Aorta (tissue), 5 donors: ENCODE results near the gene ESR2. TPM values are rescaled to one million over a fixed set of nuclear protein-coding genes. Genes with fewer than 3 reads are reported as not detected.
"Not testable (repeated sequence)": the region's sequence is repeated elsewhere in the genome, so short reads cannot be mapped to it uniquely, and the experiment has no call there.

Source experiments
- ATAC-seq: fragments of 200-7000 bp; cut with Tn5 transposase; one replicate; pipeline ENCODE4 v1.9.1; 2022; ENCODE audit warnings: moderate library complexity; ENCODE audit not compliant: low FRiP score
- DNase-seq, 2 donors: peaks; one replicate each; pipeline ENCODE4 v3.0.0-alpha.2; 2020
- H3K27ac ChIP-seq, 2 donors: one replicate each; pipeline ENCODE4 v1.5.1; 2013; ENCODE audit warnings: low read length in 2 of 2, mild to moderate bottlenecking in 2 of 2, moderate library complexity in 2 of 2, control low read depth in 1 of 2, inconsistent platforms in 1 of 2, low read depth in 1 of 2
- H3K27me3 ChIP-seq, 2 donors: one replicate each; pipeline ENCODE4 v1.6.1; 2013; ENCODE audit warnings: control low read depth in 1 of 2, low read length in 1 of 2, mild to moderate bottlenecking in 1 of 2, moderate library complexity in 1 of 2; ENCODE audit not compliant: insufficient read depth in 2 of 2, control insufficient read depth in 1 of 2
- H3K36me3 ChIP-seq, 2 donors: one replicate each; pipeline ENCODE4 v1.6.1; 2013; ENCODE audit warnings: control low read depth in 1 of 2, low read length in 1 of 2, mild to moderate bottlenecking in 1 of 2; ENCODE audit not compliant: insufficient read depth in 2 of 2, control insufficient read depth in 1 of 2
- H3K4me1 ChIP-seq, 2 donors: one replicate each; pipeline ENCODE4 v1.6.1; 2013; ENCODE audit warnings: low read length in 2 of 2, control low read depth in 1 of 2, mild to moderate bottlenecking in 1 of 2, moderate library complexity in 1 of 2; ENCODE audit not compliant: insufficient read depth in 2 of 2, control insufficient read depth in 1 of 2
- H3K4me3 ChIP-seq, 2 donors: one replicate each; pipeline ENCODE4 v1.5.1; 2013; ENCODE audit warnings: low read length in 2 of 2, control low read depth in 1 of 2, mild to moderate bottlenecking in 1 of 2
- H3K9me3 ChIP-seq: one replicate; pipeline ENCODE4 v1.6.1; 2013; ENCODE audit warnings: mild to moderate bottlenecking, low read length; ENCODE audit not compliant: control insufficient read depth
- WGBS, 2 donors: extraction: QIAGEN DNeasy Blood & Tissue Kit; methylation state at CpG; one replicate each; pipeline ENCODE4 v1.1.7; 2013; 5-methylcytosine and 5-hydroxymethylcytosine counted together
- intact Hi-C, 2 donors: fragments of 100-400 bp; cut with DNase I; formaldehyde crosslinking; loops; one replicate each; pipeline versions ENCODE4 v1.14.2 to v1.15.0; 2022
- polyA plus RNA-seq, 2 donors: library from polyadenylated mRNA; stranded (reverse); fragments of 200-250 nt; gene quantifications; one replicate each; pipeline ENCODE4 v1.2.3, GENCODE V29; 2013
- total RNA-seq, 2 donors: library from RNA; stranded (reverse); fragmentation: NEBNext Ultra II Directional; extraction: Animal tissue kit (Norgen Biotek cat#: 25700); gene quantifications; one replicate each; pipeline ENCODE4 v1.2.1, GENCODE V29; 2021
- donor health status: healthy with polysubstance abuse.
- donor health status: Bipolar disorder and iron deficiency.
- donor health status: DM: no; HTN: no; CAD: no.
- donor health status: DM: no; HTN: no; CAD: no.
- donor health status: DM: yes; HTN: yes; CAD: no.

ESR2 gene
- total and polyA plus RNA-seq, 4 donors = 0.10 to 0.27 TPM; not detected in 2

DNA sequence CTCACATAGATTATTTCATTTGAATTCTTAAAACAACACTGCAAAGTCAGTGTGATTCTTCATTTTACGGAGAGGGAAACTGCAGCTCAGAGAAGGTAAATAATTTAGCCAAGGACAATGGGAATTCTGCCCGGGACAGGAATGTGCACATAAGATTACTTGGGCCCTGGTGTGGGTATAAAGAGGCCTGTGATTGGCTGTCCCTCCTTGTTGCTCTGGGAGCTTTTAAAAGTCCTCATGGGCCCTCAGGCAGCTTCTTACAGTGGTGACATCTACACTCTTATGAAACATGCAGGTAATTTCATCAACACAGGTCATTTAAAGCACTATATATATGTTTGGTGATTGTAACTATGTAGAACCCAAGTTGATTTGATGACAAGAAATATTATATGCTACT lies 100.3 kb downstream of the ESR2 start:
- intact Hi-C loops = no loop called here
- Histone ChIP-seq H3K36me3 (peaks cover 0 to 3% of the 10 kb centered on the region in 2 donors), H3K9me3 (no peaks in the 10 kb centered on the region), H3K27me3 (no peaks in the 10 kb centered on the region), H3K4me1 (no peaks in the 10 kb centered on the region), H3K4me3 (no peak overlapping the region), H3K27ac (no peak overlapping the region)
- no peak for DNase-seq
- 58 to 67% methylated on average over 2 of the region's 2 CpGs for WGBS, 2 donors
- no peak for ATAC-seq

DNA sequence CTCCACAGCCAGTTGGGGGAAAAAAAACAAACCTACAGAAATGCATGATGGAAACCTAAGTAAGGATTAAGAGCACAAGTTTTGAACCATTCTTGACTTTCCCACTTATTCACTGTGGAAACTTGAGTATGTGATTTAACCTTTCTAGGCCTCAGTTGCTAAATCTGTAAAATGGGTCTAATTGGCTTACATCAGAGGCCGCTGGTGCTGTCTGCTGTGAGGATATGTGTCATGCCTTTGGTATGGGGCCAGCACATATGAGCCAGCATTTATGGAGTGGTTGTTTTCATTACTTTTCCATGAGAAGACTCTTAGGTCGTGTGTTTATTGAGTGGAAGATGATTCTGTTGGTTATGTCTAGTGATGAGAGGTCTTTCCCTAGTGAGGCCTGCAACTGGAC lies 102.4 kb downstream of the ESR2 start:
- ATAC-seq (no peak), DNase-seq (no peak)
- intact Hi-C loops = no loop called here
- WGBS, 2 donors = 61 to 63% methylated on average over 2 of the region's 2 CpGs
- no peaks in the 10 kb centered on the region for H3K4me1 ChIP-seq
- no peak overlapping the region for H3K27ac ChIP-seq
- peaks cover 0 to 6% of the 10 kb centered on the region in 2 donors for H3K36me3 ChIP-seq
- H3K9me3 ChIP-seq = no peaks in the 10 kb centered on the region
- no peaks in the 10 kb centered on the region for H3K27me3 ChIP-seq
- no peak overlapping the region for H3K4me3 ChIP-seq

DNA sequence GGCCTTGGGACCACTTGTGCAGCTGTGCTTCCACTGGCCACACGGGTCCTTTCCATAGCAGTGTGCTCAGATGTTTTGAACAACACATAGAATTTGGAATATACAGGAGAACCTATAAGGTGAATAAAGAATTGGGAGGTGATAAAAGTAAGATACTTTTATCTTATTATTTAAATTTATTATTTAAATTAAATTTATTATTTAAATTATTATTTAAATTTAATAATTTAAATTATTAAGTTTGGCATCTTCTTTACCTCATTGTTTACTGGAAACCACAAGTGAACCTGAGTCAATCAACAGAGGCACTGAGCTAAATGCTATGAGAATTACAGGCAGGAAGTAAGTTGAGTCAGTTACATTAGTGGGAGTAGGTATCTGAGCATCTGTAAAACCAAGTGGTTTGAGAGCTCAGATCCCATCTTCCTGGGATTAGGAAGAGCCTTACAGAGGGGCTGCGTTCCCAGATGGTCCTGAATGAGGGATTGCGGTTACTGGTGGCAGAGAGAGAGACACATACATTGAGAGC lies 103.1 kb downstream of the ESR2 start:
- DNase-seq (no peak), ATAC-seq (no peak)
- WGBS, 2 donors = 95% methylated on average over 3 of the region's 3 CpGs
- Histone ChIP-seq H3K4me1 (no peaks in the 10 kb centered on the region), H3K9me3 (no peaks in the 10 kb centered on the region), H3K36me3 (peaks cover 0 to 6% of the 10 kb centered on the region in 2 donors), H3K27ac (no peak overlapping the region), H3K4me3 (no peak overlapping the region), H3K27me3 (no peaks in the 10 kb centered on the region)
- intact Hi-C loops = no loop called here

DNA sequence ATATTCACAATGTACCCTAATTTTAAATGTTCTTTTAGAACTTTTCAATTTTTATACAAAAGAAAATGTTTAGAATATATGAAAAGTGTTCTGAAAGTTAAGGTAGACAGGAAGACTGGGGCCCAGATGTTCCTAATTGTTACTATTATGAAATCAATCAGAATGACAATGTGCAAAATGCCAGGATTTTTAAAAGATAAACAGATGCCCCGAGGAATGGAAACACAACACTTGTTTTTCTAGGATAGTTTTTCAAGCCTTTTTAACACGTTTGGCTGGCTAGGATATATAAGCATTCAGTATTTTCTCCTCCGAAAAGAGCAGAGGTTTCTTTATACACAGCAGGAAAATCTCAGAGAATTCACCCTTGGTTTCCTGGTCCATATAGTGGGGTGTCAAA lies 106.8 kb downstream of the ESR2 start:
- Histone ChIP-seq H3K4me3 (no peak overlapping the region), H3K4me1 (no peaks in the 10 kb centered on the region), H3K27ac (no peak overlapping the region), H3K9me3 (no peaks in the 10 kb centered on the region), H3K27me3 (no peaks in the 10 kb centered on the region), H3K36me3 (peaks cover 0 to 4% of the 10 kb centered on the region in 2 donors)
- DNase-seq (no peak), ATAC-seq (no peak)
- intact Hi-C loops = no loop called here
- WGBS, 2 donors = 60 to 64% methylated on average over 3 of the region's 3 CpGs

DNA sequence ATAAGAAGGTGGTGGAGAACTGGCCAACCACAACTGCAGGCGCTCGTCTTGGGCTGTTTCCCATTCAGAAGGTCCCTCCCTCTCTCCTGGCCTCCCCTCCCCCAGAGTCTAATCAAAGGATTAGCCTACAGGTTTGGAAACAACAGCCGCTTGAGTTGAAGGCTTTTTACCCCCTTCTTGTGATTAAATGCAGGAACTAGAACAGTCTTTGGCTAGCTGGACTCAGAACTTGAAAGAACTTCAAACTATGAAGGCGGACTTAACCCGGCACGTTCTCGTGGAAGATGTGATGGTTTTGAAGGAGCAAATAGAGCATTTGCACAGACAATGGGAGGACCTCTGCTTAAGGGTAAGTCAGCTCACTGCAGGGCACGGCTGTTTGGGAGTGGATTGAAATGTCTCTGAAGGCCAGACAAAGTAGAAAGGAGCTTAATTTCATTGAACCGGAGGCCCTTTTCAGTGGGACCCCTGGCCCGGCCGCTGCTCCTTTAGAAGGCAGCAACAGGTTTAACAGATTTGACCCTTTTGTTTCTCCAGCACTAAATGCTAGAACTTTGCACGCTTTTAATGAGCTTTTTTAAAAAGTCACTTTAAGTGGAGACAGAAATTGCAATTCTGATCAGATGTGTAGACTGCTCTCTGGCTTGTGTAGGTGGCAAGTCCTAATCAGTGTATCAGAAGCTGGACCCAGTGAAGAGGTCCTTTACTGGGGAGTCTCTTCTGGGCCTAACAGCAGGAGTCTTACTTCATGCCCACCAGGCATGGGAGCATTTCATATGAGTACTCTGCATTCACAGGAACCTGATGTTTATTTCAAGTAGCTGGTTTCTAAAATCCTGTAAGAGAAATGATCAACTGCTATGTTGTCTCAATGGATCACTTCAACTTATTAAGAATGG lies 107.7 kb downstream of the ESR2 start:
- peaks cover 0 to 5% of the 10 kb centered on the region in 2 donors for H3K36me3 ChIP-seq

DNA sequence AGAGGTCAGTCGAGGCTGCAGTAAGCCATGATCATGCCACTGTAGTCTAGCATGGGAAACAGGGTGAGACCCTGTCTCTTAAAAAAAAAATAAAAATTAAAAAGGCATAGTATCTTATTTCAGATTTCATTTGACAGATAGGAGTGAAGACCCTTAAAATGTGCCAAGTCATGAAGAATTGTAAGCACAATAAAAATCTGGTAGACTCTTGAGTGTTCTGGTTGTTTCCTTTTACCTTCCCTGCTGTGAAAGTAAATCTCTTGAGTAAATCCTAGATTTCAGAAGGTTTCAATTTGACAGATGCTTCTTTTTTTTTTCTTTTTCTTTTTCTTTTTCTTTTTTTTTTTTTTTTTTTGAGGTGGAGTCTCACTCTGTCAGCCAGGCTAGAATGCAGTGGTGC lies 109.0 kb downstream of the ESR2 start:
- no peak for DNase-seq
- intact Hi-C loops = no loop called here
- 96 to 97% methylated on average over 1 of the region's 1 CpG for WGBS, 2 donors
- Histone ChIP-seq H3K9me3 (no peaks in the 10 kb centered on the region), H3K27me3 (no peaks in the 10 kb centered on the region), H3K4me3 (no peak overlapping the region), H3K36me3 (peaks cover 0 to 5% of the 10 kb centered on the region in 2 donors), H3K27ac (no peak overlapping the region), H3K4me1 (no peaks in the 10 kb centered on the region)
- no peak for ATAC-seq

More for the DNA sequence above, 107.7 kb downstream of the ESR2 start:
- no peaks in the 10 kb centered on the region for H3K4me1 ChIP-seq
- no peaks in the 10 kb centered on the region for H3K9me3 ChIP-seq
- intact Hi-C loops = no loop called here
- no peak overlapping the region for H3K27ac ChIP-seq
- DNase-seq = no peak
- no peak for ATAC-seq
- 75 to 81% methylated on average over 12 of the region's 12 CpGs for WGBS, 2 donors
- H3K4me3 ChIP-seq = no peak overlapping the region
- H3K27me3 ChIP-seq = no peaks in the 10 kb centered on the region

DNA sequence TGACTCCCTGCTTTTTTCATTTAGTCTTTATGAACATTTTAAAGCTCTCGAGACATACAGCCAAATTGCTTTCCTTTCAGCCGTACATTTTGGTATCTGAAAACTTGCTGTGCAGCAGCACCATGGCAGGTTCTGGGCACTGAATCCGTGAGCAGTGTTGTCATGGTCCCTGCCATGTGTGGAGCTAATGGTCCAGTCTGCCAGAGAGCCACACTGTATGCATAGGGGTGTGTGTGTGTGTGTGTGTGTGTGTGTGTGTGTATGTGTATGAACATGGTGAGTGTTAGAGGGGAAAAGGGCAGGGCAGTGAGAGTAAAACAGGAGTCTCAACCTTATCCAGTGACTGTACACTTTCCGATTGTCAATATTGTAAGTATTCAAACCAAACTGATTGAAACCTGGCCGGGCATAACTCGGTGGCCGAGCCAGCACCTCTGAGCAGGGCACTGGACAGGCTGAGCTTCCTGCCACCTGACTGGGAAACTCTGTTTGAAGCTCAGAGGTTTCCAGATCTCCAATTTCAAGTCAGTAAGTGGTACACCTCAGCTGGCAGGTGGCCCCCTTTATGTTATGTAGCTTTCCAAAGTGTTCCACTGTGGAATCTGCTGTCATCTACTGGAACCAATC lies 110.0 kb downstream of the ESR2 start:
- Histone ChIP-seq H3K9me3 (no peaks in the 10 kb centered on the region), H3K27me3 (no peaks in the 10 kb centered on the region), H3K36me3 (peaks cover 0 to 5% of the 10 kb centered on the region in 2 donors), H3K27ac (no peak overlapping the region), H3K4me3 (no peak overlapping the region), H3K4me1 (no peaks in the 10 kb centered on the region)
- ATAC-seq = no peak
- 83 to 88% methylated on average over 7 of the region's 7 CpGs for WGBS, 2 donors
- DNase-seq = no peak
- intact Hi-C loops = no loop called here

DNA sequence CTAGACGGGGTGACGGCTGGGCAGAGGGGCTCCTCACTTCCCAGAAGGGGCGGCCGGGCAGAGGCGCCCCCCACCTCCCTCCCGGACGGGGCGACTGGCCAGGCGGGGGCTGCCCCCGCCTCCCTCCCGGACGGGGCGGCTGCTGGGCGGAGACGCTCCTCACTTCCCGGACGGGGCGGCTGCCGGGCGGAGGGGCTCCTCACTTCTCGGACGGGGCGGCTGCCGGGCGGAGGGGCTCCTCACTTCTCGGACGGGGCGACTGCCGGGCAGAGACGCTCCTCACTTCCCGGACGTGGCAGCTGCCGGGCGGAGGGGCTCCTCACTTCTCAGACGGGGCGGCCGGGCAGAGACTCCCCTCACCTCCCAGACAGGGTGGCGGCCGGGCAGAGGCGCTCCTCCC lies 111.3 kb downstream of the ESR2 start:
- H3K9me3 ChIP-seq, intact Hi-C loops, ATAC-seq, H3K4me1 ChIP-seq, H3K36me3 ChIP-seq, H3K27me3 ChIP-seq, DNase-seq, H3K4me3 ChIP-seq, H3K27ac ChIP-seq: not testable (repeated sequence)
- WGBS, 2 donors = 97% methylated on average over 34 to 40 of the region's 40 CpGs
